HEK293 (cell line): ENCODE data around the gene HES1.

Source experiments
- FEZF1 ChIP-seq: fragments of 450-650 bp; formaldehyde crosslinking; IDR thresholded peaks from 2 replicates; pipeline ENCODE4 v1.5.1; 2016; ENCODE audit warnings: missing biosample characterization, missing genetic modification characterization
- KLF16 ChIP-seq: fragments of 450-650 bp; formaldehyde crosslinking; IDR thresholded peaks from 2 replicates; pipeline ENCODE4 v1.5.1; 2017; ENCODE audit warnings: missing biosample characterization, missing genetic modification characterization
- YY1 ChIP-seq: fragments of 450-650 bp; formaldehyde crosslinking; IDR thresholded peaks from 2 replicates; pipeline ENCODE4 v1.5.1; 2018; ENCODE audit warnings: missing biosample characterization, missing genetic modification characterization
- ZNF274 ChIP-seq, 2 experiments: fragments of 200-500 bp in 1 of 2; fragments of 450-650 bp in 1 of 2; sonication (Bioruptor generic) in 1 of 2; formaldehyde crosslinking in 1 of 2; IDR thresholded peaks; 2 replicates each; pipeline versions ENCODE4 v1.5.1 to v1.6.1; 2014 to 2016; ENCODE audit warnings: borderline replicate concordance in 1 of 2, inconsistent platforms in 1 of 2, low read length in 1 of 2, missing biosample characterization in 1 of 2, missing genetic modification characterization in 1 of 2
- ZNF350 ChIP-seq: fragments of 450-650 bp; formaldehyde crosslinking; IDR thresholded peaks from 2 replicates; pipeline ENCODE4 v1.5.0; 2017; ENCODE audit warnings: missing biosample characterization, mild to moderate bottlenecking, missing genetic modification characterization
- ZNF600 ChIP-seq: fragments of 450-650 bp; formaldehyde crosslinking; IDR thresholded peaks from 2 replicates; pipeline ENCODE4 v1.5.1; 2016; ENCODE audit warnings: missing biosample characterization, missing genetic modification characterization
- ZNF76 ChIP-seq: fragments of 450-650 bp; formaldehyde crosslinking; IDR thresholded peaks from 2 replicates; pipeline ENCODE4; 2016; ENCODE audit warnings: low read depth, missing biosample characterization, missing genetic modification characterization, borderline replicate concordance
- TF ChIP-seq, protein P1 (sequence below): fragments of 450-650 bp; formaldehyde crosslinking; IDR thresholded peaks from 2 replicates; pipeline ENCODE4 v1.5.1; 2016; ENCODE audit warnings: missing biosample characterization, missing genetic modification characterization
- TF ChIP-seq, protein P2 (sequence below): fragments of 450-650 bp; formaldehyde crosslinking; IDR thresholded peaks from 2 replicates; pipeline ENCODE4 v1.5.1; 2016; ENCODE audit warnings: missing biosample characterization, missing genetic modification characterization
- TF ChIP-seq, protein P3 (sequence below): sonication (generic); formaldehyde crosslinking; IDR thresholded peaks from 2 replicates; pipeline ENCODE4 v1.8.1; 2022; ENCODE audit warnings: mild to moderate bottlenecking, moderate library complexity, missing genetic modification reagents
- TF ChIP-seq, protein P4 (sequence below): fragments of 450-650 bp; formaldehyde crosslinking; IDR thresholded peaks from 2 replicates; pipeline ENCODE4 v1.5.1; 2016; ENCODE audit warnings: missing biosample characterization, missing genetic modification characterization
- TF ChIP-seq, protein P5 (sequence below): fragments of 450-650 bp; formaldehyde crosslinking; IDR thresholded peaks from 2 replicates; pipeline ENCODE4 v1.5.1; 2016; ENCODE audit warnings: missing biosample characterization, missing genetic modification characterization
- TF ChIP-seq, protein P6 (sequence below): IDR thresholded peaks from 2 replicates; pipeline ENCODE4 v1.6.1; 2011; ENCODE audit warnings: mild to moderate bottlenecking, low read depth, low read length, borderline replicate concordance

DNA sequence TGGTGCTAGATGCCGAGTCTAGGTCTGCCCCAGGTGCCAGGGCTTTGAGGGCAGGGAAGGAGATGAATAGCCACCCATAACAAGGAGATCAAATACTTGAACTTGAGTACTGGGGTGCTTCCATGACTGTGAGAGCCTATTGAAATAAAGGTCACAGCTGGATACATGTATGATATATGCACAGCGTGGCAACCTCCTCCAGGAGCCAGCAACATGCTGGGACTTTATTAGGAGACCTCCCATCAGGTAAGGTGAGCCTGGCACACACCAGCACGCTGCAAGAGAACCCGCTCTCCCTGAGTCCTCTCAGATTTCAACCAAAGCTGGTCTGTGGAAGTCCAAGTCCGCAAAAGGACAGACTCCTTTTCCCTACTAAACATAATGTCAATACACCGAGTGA, 10.5 kb upstream of the HES1 start:
- TF ChIP-seq KLF16 (tag by site-specific recombination) (no peak), ZNF350 (no peak), ZNF600 (no peak), ZNF76 (tag by site-specific recombination) (no peak), ZNF274 (IDR thresholded peaks at IDR 0.05; ENCODE audit: low read length) (no peak), ZNF274 (tag by site-specific recombination; IDR thresholded peaks at IDR 0.05; ENCODE audit: borderline replicate concordance) (no peak), FEZF1 (tag by site-specific recombination) (no peak), YY1 (tag by site-specific recombination) (no peak)
- TF ChIP-seq, protein P1, sequence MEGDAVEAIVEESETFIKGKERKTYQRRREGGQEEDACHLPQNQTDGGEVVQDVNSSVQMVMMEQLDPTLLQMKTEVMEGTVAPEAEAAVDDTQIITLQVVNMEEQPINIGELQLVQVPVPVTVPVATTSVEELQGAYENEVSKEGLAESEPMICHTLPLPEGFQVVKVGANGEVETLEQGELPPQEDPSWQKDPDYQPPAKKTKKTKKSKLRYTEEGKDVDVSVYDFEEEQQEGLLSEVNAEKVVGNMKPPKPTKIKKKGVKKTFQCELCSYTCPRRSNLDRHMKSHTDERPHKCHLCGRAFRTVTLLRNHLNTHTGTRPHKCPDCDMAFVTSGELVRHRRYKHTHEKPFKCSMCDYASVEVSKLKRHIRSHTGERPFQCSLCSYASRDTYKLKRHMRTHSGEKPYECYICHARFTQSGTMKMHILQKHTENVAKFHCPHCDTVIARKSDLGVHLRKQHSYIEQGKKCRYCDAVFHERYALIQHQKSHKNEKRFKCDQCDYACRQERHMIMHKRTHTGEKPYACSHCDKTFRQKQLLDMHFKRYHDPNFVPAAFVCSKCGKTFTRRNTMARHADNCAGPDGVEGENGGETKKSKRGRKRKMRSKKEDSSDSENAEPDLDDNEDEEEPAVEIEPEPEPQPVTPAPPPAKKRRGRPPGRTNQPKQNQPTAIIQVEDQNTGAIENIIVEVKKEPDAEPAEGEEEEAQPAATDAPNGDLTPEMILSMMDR (tag by site-specific recombination), result no peak
- TF ChIP-seq, protein P2, sequence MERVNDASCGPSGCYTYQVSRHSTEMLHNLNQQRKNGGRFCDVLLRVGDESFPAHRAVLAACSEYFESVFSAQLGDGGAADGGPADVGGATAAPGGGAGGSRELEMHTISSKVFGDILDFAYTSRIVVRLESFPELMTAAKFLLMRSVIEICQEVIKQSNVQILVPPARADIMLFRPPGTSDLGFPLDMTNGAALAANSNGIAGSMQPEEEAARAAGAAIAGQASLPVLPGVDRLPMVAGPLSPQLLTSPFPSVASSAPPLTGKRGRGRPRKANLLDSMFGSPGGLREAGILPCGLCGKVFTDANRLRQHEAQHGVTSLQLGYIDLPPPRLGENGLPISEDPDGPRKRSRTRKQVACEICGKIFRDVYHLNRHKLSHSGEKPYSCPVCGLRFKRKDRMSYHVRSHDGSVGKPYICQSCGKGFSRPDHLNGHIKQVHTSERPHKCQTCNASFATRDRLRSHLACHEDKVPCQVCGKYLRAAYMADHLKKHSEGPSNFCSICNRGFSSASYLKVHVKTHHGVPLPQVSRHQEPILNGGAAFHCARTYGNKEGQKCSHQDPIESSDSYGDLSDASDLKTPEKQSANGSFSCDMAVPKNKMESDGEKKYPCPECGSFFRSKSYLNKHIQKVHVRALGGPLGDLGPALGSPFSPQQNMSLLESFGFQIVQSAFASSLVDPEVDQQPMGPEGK (tag by site-specific recombination), result no peak
- TF ChIP-seq, protein P3, sequence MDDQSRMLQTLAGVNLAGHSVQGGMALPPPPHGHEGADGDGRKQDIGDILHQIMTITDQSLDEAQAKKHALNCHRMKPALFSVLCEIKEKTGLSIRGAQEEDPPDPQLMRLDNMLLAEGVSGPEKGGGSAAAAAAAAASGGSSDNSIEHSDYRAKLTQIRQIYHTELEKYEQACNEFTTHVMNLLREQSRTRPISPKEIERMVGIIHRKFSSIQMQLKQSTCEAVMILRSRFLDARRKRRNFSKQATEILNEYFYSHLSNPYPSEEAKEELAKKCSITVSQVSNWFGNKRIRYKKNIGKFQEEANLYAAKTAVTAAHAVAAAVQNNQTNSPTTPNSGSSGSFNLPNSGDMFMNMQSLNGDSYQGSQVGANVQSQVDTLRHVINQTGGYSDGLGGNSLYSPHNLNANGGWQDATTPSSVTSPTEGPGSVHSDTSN (CRISPR knock-in tag), result no peak
- TF ChIP-seq, protein P4, sequence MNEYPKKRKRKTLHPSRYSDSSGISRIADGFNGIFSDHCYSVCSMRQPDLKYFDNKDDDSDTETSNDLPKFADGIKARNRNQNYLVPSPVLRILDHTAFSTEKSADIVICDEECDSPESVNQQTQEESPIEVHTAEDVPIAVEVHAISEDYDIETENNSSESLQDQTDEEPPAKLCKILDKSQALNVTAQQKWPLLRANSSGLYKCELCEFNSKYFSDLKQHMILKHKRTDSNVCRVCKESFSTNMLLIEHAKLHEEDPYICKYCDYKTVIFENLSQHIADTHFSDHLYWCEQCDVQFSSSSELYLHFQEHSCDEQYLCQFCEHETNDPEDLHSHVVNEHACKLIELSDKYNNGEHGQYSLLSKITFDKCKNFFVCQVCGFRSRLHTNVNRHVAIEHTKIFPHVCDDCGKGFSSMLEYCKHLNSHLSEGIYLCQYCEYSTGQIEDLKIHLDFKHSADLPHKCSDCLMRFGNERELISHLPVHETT (tag by site-specific recombination), result no peak
- TF ChIP-seq, protein P5, sequence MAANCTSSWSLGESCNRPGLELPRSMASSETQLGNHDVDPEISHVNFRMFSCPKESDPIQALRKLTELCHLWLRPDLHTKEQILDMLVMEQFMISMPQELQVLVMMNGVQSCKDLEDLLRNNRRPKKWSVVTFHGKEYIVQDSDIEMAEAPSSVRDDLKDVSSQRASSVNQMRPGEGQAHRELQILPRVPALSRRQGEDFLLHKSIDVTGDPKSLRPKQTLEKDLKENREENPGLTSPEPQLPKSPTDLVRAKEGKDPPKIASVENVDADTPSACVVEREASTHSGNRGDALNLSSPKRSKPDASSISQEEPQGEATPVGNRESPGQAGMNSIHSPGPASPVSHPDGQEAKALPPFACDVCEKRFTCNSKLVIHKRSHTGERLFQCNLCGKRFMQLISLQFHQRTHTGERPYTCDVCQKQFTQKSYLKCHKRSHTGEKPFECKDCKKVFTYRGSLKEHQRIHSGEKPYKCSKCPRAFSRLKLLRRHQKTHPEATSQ (tag by site-specific recombination), result no peak
- TF ChIP-seq, protein P6, sequence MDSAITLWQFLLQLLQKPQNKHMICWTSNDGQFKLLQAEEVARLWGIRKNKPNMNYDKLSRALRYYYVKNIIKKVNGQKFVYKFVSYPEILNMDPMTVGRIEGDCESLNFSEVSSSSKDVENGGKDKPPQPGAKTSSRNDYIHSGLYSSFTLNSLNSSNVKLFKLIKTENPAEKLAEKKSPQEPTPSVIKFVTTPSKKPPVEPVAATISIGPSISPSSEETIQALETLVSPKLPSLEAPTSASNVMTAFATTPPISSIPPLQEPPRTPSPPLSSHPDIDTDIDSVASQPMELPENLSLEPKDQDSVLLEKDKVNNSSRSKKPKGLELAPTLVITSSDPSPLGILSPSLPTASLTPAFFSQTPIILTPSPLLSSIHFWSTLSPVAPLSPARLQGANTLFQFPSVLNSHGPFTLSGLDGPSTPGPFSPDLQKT, result no peak
